Testis (tissue), 3 donors: ENCODE measurements around the gene ASAH2B. TPM values are rescaled to one million over a fixed set of nuclear protein-coding genes. Genes with fewer than 3 reads are reported as not detected.
"Not testable (repeated sequence)": the region's sequence is repeated elsewhere in the genome, so short reads cannot be mapped to it uniquely, and the experiment has no call there.

Source experiments
- DNase-seq: peaks from one replicate; pipeline ENCODE4 v3.0.0-alpha.2; 2019
- H3K27ac ChIP-seq, 2 donors: fragments of 200-600 bp; sonication (generic); one replicate each; pipeline ENCODE4 v1.5.1; 2019
- H3K27me3 ChIP-seq: fragments of 200-600 bp; sonication (generic); one replicate; pipeline ENCODE4 v1.5.1; 2019
- H3K36me3 ChIP-seq: fragments of 200-600 bp; sonication (generic); one replicate; pipeline ENCODE4 v1.5.1; 2017; ENCODE audit warnings: low read depth; ENCODE audit errors: missing control alignments
- H3K4me1 ChIP-seq: fragments of 200-600 bp; sonication (generic); one replicate; pipeline ENCODE4 v1.5.1; 2019
- H3K4me3 ChIP-seq, 2 donors: fragments of 200-600 bp; sonication (generic); one replicate each; pipeline ENCODE4 v1.5.1; 2017 to 2019
- H3K9me3 ChIP-seq: fragments of 200-600 bp; sonication (generic); one replicate; pipeline ENCODE4 v1.5.1; 2017
- CTCF ChIP-seq, 3 experiments: fragments of 450-650 bp in 2 of 3; fragments of 200-600 bp in 1 of 3; sonication (generic) in 1 of 3; IDR thresholded peaks; one replicate each; pipeline ENCODE4 v1.5.1; 2016 to 2019; ENCODE audit warnings: antibody characterized with exemption in 3 of 3, mild to moderate bottlenecking in 2 of 3, moderate library complexity in 1 of 3
- POLR2A ChIP-seq: fragments of 450-650 bp; IDR thresholded peaks from one replicate; pipeline ENCODE4 v1.6.1; 2017; ENCODE audit warnings: antibody characterized with exemption, mild to moderate bottlenecking, moderate library complexity
- WGBS, 2 donors: methylation state at CpG; one replicate each; pipeline ENCODE4 v1.1.5; 2018; 5-methylcytosine and 5-hydroxymethylcytosine counted together
- intact Hi-C: fragments of 100-400 bp; cut with DNase I; formaldehyde crosslinking; loops from one replicate; pipeline ENCODE4 v1.15.1; 2023; ENCODE audit warnings: low total_unique reads
- polyA plus RNA-seq: library from polyadenylated mRNA; stranded (reverse); fragments of 350-450 nt; fragmentation: Illumina TruSeq; extraction: RNeasy Lipid Tissue Mini Kit (QIAGEN cat#74804); gene quantifications from one replicate; pipeline ENCODE4 v1.2.3, GENCODE V29; 2014; ENCODE audit warnings: low read depth, low replicate concordance; ENCODE audit not compliant: insufficient read depth
- total RNA-seq, 2 donors: library from RNA; depleted of rRNA; stranded (reverse); fragments of >200 nt; gene quantifications; one replicate each; pipeline ENCODE4 v1.2.3, GENCODE V29; 2016

ASAH2B gene
- total and polyA plus RNA-seq, 3 donors from 2014 or later = 4.1 to 10.0 (median 6.6) TPM

- 0% methylated on average over 8 of the region's 8 CpGs for WGBS, 2 donors
- Histone ChIP-seq H3K27me3 (no peaks in the 10 kb centered on the region), H3K4me3 (peak overlapping the region; percentile 75 to 85), H3K36me3 (no peaks in the 10 kb centered on the region), H3K9me3 (no peaks in the 10 kb centered on the region), H3K4me1 (no peaks in the 10 kb centered on the region), H3K27ac (peak overlapping the region; percentile 84)
- DNase-seq = no peak
- no peak for TF ChIP-seq CTCF (IDR thresholded peaks at IDR 0.05)
- TF ChIP-seq POLR2A = no peak
- intact Hi-C loops = no loop called here
Measured at GRCh38 chr10:50740293-50740648, 535 bp downstream of the ASAH2B start.

- 91 to 94% methylated on average over 10 of the region's 10 CpGs for WGBS, 2 donors
- intact Hi-C loops = not testable (repeated sequence)
Measured at GRCh38 chr10:50742820-50743219, 3.1 kb downstream of the ASAH2B start.

GRCh38 chr10:50766774-50767513, 27.2 kb downstream of the ASAH2B start:
- intact Hi-C loops, H3K9me3 ChIP-seq, H3K27me3 ChIP-seq, H3K4me3 ChIP-seq, DNase-seq, H3K27ac ChIP-seq, H3K36me3 ChIP-seq, H3K4me1 ChIP-seq: not testable (repeated sequence)
- WGBS, 2 donors = 74 to 86% methylated on average over 4 of the region's 5 CpGs

More at GRCh38 chr10:50742820-50743219, 3.1 kb downstream of the ASAH2B start:
- H3K27ac ChIP-seq, H3K36me3 ChIP-seq, H3K9me3 ChIP-seq, H3K4me1 ChIP-seq, H3K4me3 ChIP-seq, DNase-seq, H3K27me3 ChIP-seq: not testable (repeated sequence)

GRCh38 chr10:50772042-50772441, 32.3 kb downstream of the ASAH2B start:
- H3K27me3 ChIP-seq, intact Hi-C loops, H3K9me3 ChIP-seq, H3K36me3 ChIP-seq, H3K27ac ChIP-seq, H3K4me1 ChIP-seq, DNase-seq, H3K4me3 ChIP-seq: not testable (repeated sequence)
- 88 to 100% methylated on average over 1 to 2 of the region's 3 CpGs for WGBS, 2 donors

GRCh38 chr10:50774868-50775267, 35.1 kb downstream of the ASAH2B start:
- 76 to 78% methylated on average over 2 of the region's 2 CpGs for WGBS, 2 donors
- H3K27ac ChIP-seq, H3K4me3 ChIP-seq, H3K36me3 ChIP-seq, H3K9me3 ChIP-seq, intact Hi-C loops, H3K4me1 ChIP-seq, H3K27me3 ChIP-seq, DNase-seq: not testable (repeated sequence)

- H3K4me1 ChIP-seq, H3K27ac ChIP-seq, H3K4me3 ChIP-seq, DNase-seq, H3K36me3 ChIP-seq, intact Hi-C loops, H3K9me3 ChIP-seq, H3K27me3 ChIP-seq: not testable (repeated sequence)
- WGBS, 2 donors = 83 to 86% methylated on average over 1 of the region's 1 CpG
Measured at GRCh38 chr10:50780036-50780435, 40.3 kb downstream of the ASAH2B start.

GRCh38 chr10:50782017-50782416, 42.3 kb downstream of the ASAH2B start:
- DNase-seq, H3K27me3 ChIP-seq, H3K4me1 ChIP-seq, H3K27ac ChIP-seq, H3K4me3 ChIP-seq, intact Hi-C loops, H3K9me3 ChIP-seq, H3K36me3 ChIP-seq: not testable (repeated sequence)

- intact Hi-C loops, H3K36me3 ChIP-seq, H3K27ac ChIP-seq, H3K9me3 ChIP-seq, DNase-seq, H3K27me3 ChIP-seq, H3K4me3 ChIP-seq, H3K4me1 ChIP-seq: not testable (repeated sequence)
- WGBS, 2 donors = 49 to 75% methylated on average over 2 to 5 of the region's 5 CpGs
Measured at GRCh38 chr10:50787962-50788361, 48.2 kb downstream of the ASAH2B start.
